GM18520 (cell line): ENCODE data around the gene SETBP1.

ENCODE experiments used
- ATAC-seq: cut with Tn5 transposase; IDR thresholded peaks from one replicate; pipeline ENCODE4 v1.9.1; 2021; ENCODE audit not compliant: unreplicated experiment

Gene SETBP1

DNA sequence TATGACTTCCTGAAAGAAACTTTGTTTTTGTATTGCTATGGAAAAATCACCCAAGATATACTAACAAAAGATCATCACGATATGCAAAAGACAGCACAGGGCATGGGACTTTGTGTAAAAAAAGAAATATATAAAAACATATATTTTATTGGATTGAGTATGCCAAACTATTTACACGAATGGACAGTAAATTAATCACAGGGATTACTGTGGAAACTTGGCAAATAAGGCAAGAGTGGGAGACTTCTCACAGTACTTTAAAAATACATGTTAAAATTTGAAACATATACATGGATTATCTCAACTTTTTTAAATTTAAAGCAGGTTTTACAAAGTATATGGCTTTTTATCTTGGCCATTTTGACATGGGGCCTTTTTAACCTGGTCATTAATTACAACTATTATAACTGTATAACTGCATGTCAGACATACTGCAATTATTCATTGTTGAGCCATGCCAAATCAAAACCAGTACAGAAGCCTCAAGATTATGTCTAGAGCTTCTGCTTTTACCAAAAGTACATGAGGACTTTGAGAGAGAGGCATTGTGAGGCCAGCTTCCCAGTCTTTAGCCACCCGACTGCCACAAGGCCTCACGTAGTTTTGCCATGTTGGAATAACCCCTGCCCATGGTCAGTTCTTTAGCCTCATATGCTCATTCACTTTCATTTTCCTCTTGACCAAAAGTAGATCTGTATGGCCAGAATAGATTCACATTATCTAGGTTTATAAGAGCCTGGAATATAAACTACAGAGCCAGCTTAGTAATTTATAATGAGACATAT, 419.8 kb downstream of the SETBP1 start:
- no peak for ATAC-seq

- ATAC-seq, result no peak
These were observed 421.4 kb downstream of the SETBP1 start for GRCh38 chr18:45102126-45102525.

DNA sequence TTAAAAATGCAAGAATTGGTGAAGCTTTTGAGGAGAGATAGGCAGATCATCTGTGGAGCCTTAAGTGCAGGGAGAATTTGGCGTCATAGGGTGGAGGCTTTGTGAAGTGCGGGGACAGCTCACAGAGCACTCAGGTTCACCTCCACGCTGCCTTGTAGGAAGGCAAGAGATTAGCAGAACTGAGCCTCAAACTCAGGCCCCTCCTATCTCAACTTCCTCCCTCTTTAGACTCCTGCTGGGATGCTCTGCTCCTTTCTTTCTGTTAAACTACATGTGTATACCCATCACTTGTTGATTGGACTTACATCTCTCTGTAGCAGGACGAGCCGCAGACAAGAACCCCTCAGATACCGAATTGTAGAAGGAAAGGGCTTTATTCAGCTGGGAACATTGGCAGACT, 422.2 kb downstream of the SETBP1 start:
- ATAC-seq, result no peak

GRCh38 chr18:45103319-45104048, 422.8 kb downstream of the SETBP1 start:
- peak; percentile 25 for ATAC-seq

DNA sequence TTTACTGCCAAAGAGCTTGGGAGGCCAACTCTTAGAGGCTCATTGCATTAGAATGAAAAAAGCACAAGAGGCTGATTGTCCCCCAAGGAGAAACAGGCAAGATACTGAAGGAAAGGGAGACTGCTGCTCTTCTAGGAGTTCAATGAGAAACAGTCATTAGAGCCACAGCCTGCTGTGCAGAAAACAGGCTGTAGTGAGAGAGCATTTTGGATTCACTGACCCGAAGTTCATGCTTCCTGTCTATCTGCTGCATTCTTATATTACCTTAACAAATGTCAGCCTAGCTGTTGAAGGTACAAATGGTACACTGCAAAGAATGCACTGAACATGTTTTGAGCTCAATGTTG, 423.3 kb downstream of the SETBP1 start:
- ATAC-seq, result peak; percentile 1

GRCh38 chr18:45106331-45106774, 425.7 kb downstream of the SETBP1 start:
- ATAC-seq, result peak; percentile 97

DNA sequence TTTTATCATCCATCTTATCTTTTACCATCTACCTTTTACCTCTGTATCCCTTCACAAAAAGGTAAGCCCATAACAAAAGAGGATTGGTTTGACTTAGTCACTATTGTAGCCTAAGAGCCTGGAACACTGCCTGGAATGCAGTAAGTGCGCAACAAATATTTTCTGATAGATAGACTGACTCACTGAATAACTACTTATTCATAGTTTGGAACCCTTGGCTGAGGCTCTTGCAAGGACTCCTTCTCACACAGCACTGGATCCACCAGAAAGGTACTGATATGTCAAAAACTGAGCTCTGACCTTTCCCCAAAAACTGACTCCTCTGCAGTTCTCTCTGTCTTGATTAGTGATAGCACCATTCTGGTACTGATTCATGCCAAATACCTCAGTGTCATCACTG, 426.7 kb downstream of the SETBP1 start:
- ATAC-seq, result no peak

GRCh38 chr18:45108754-45109153, 428.1 kb downstream of the SETBP1 start:
- ATAC-seq, result no peak

DNA sequence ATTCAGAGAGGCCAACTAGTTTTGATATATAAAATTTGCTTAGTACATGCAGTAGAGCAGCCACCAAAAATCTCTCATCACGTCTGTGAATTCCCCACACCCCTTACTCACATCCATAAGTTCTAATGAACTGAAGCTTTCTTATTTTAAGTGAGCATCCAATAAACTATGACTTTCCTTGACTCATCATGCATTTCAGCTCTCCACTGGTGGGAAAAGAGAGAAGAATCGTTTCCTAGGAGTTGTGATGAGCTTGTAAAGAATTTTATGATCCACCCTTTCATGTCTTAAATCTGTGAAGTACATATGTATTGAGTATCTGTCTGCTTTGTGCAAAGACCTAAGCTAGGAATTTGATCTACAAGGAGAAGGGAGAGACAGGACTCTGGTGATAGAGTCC, 428.6 kb downstream of the SETBP1 start:
- no peak for ATAC-seq

- no peak for ATAC-seq
These were observed 429.0 kb downstream of the SETBP1 start for GRCh38 chr18:45109706-45110105.

DNA sequence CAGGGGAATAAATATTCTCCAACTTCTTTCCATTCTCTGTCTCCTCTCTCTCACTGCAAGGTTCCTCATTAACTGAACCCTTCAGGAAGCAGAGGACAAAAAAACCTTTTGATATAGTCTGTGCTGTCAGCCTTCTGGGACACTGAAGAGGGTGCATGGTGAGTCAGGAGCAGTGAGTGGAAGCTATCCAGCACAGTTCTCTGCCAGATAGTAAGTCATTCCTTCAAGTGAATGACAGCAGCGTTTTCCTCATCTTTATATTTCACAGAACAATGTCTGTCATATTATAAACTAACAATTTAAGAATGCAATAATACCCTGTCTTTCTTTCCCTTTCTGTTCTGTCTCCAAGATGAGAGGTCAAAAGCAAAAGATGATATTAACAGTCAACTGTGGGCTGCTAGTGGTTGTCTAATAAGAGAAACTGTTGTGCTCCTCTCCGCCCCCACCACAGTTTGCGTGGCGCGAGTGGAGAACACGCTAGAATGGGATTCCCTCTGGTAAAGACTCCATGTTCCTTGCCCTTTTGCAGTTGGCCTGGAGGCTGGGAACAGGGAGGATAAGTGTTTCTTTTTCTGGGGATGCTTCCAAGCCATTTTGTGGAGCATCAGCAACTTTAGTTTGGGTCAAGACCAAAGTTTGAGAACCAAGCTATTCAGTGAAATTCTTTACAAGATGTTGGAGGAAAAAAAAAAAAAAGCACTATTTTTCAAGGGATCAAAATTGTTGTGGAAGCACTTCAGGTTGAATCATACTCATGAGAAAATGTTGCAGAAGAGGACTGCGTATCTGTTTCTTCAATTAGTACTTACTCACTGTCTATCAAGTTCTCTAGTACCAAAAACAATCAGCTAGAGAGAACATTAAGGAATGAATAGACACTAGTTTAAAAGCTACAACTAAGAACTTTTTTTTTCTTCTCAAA, 430.2 kb downstream of the SETBP1 start:
- no peak for ATAC-seq

DNA sequence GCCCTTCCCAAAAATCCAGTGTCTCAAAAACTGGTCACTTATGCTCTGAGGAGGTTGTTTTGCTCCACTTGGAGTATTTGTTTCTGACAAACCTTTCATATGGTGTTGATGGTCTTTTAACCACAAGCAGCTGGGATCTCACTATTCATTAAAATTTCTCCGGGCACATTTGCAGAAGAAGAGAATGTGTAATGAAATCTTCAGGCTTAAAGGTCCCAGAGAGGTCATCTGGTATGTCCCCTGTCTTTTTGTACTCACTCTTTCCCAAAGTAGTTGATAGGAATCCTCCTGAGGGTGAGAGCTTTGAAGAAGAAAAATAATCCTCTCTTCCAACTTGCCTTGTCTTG, 430.8 kb downstream of the SETBP1 start:
- no peak for ATAC-seq

- ATAC-seq, result no peak
These were observed 432.0 kb downstream of the SETBP1 start for GRCh38 chr18:45112682-45113081.

DNA sequence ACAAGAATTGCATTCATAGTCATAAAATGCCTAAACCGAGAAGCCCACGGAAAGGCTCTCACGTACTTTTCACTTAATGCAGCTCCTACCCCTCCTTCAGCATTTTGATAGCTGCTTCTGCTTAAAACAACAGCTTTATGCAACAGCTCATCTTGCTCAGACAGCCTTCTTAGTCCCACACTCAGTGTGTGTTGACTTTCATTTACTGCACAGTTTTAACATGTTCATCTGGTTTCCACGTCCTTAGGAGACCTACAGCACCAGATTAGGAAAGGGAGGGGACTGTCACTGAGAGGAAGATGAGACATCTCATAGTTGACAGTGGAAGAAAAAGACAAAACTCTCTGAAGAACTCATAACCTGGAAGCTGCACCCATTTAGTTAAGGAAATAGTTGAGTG, 435.4 kb downstream of the SETBP1 start:
- no peak for ATAC-seq
